ENCODE measurements around the gene HS6ST1. TPM values are rescaled to one million over a fixed set of nuclear protein-coding genes. Genes with fewer than 3 reads are reported as not detected.

HS6ST1 gene
- total and polyA plus RNA-seq, 2 donors (not counting 1 experiment from before 2014, with no cell fraction given) = 7.8 to 22.7 TPM

DNA sequence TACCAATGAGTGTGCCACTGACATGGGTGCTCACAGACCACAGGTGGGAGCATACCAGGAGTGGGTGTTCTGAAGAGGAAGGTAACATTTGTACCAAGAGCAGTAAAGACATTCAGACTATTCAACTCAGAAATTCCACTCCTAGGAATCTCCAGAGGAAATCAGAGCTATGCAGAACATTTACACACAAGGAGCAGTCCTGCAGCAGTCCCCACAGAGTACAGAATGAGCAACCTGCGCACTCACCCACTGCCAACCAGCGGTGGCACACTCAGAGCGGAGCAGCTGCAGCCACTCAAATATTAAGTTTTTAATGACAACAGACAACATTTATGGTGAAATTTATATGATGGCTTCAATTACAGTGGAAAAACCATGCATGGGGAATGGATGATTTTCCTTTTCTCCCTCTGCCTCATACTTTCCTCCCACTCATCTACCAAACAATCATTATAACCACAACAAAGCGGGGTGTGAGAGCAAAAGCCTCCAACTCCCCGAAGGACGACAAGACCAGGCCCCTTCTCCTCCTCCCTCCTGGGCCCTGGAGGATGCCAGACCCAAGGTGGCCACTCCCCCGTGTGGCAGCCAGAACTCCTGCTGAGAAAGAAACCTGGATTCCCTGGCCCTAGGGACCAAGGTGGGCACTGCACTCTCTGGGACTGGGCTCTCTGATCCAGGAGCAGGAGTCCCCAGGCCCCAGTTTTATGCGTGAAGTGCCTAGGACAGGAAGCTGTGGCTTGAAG lies 5.4 kb downstream of the HS6ST1 start:
- H4K20me1 ChIP-seq (ENCODE audit: control insufficient read depth, insufficient read depth, low read length, poor library complexity, severe bottlenecking) = peaks cover 92% of the 10 kb centered on the region
- DNase-seq = no peak
- no peaks in the 10 kb centered on the region for H3K27me3 ChIP-seq (replicated peaks in 1 of 4; ENCODE audit: control extremely low read depth in 1 of 4, control insufficient read depth in 3 of 4, insufficient read depth in 4 of 4, low read length in 3 of 4)
- ChIA-PET POLR2A (no interaction called here), CTCF (interaction anchor here (0.7 kb wide), 2 partner anchors 218 to 834 kb away, joined by 3 read pairs; no protein-coding TSS in a partner anchor)
- Mint-ChIP-seq H3K4me1 (peaks cover 46% of the 10 kb centered on the region), H3K27ac (no peak overlapping the region), H3K4me3 (no peak overlapping the region), H3K27me3 (no peaks in the 10 kb centered on the region), H3K9me3 (ENCODE audit: insufficient read depth) (no peaks in the 10 kb centered on the region)
- peaks cover 94% of the 10 kb centered on the region for H3K79me2 ChIP-seq (ENCODE audit: control insufficient read depth, insufficient read depth, low read length)
- H3K4me1 ChIP-seq (ENCODE audit: control insufficient read depth in 2 of 2, insufficient read depth in 2 of 2, low read length in 2 of 2) = peaks cover 14 to 30% of the 10 kb centered on the region in 2 donors
- H3K36me3 ChIP-seq (replicated peaks in 1 of 2; ENCODE audit: control extremely low read depth in 1 of 2, control insufficient read depth in 1 of 2, extremely low read depth in 1 of 2, insufficient read depth in 2 of 2, low read length in 1 of 2) = peaks cover 0 to 16% of the 10 kb centered on the region in 2 experiments
- no peak overlapping the region for H2AFZ ChIP-seq (ENCODE audit: insufficient read depth, low read depth, low read length, poor library complexity, severe bottlenecking)
- no peak overlapping the region for H3K27ac ChIP-seq (ENCODE audit: low read length in 2 of 2)
- TF ChIP-seq, protein P1, sequence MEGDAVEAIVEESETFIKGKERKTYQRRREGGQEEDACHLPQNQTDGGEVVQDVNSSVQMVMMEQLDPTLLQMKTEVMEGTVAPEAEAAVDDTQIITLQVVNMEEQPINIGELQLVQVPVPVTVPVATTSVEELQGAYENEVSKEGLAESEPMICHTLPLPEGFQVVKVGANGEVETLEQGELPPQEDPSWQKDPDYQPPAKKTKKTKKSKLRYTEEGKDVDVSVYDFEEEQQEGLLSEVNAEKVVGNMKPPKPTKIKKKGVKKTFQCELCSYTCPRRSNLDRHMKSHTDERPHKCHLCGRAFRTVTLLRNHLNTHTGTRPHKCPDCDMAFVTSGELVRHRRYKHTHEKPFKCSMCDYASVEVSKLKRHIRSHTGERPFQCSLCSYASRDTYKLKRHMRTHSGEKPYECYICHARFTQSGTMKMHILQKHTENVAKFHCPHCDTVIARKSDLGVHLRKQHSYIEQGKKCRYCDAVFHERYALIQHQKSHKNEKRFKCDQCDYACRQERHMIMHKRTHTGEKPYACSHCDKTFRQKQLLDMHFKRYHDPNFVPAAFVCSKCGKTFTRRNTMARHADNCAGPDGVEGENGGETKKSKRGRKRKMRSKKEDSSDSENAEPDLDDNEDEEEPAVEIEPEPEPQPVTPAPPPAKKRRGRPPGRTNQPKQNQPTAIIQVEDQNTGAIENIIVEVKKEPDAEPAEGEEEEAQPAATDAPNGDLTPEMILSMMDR (IDR thresholded peaks at IDR 0.05) = no peak
- TF ChIP-seq EZH2 (IDR thresholded peaks at IDR 0.05; ENCODE audit: borderline replicate concordance, insufficient read depth, low read depth, low read length, poor library complexity, severe bottlenecking) = no peak
- H3K9ac ChIP-seq (ENCODE audit: low read length) = no peak overlapping the region
- intact Hi-C loops (cut with micrococcal nuclease) = loop anchor here (10.0 kb wide), 1 partner anchor 1872 kb away; the partner anchor contains the start of genes MZT2B and SMPD4
- no peak overlapping the region for H3K4me3 ChIP-seq (ENCODE audit: control extremely low read depth in 1 of 5, extremely low read depth in 1 of 5, insufficient read depth in 1 of 5, low read depth in 2 of 5, low read length in 4 of 5)
- no peak overlapping the region for H3K4me2 ChIP-seq (replicated peaks; ENCODE audit: low read depth, low read length, poor library complexity, severe bottlenecking)
- 54% methylated on average over 6 of the region's 8 CpGs for WGBS (ENCODE audit: insufficient coverage)
- H3K9me3 ChIP-seq (ENCODE audit: control extremely low read depth in 1 of 3, control insufficient read depth in 2 of 3, insufficient read depth in 1 of 3, low read length in 2 of 3) = no peaks in the 10 kb centered on the region
- no peak for ATAC-seq (ENCODE audit: low read depth)

DNA sequence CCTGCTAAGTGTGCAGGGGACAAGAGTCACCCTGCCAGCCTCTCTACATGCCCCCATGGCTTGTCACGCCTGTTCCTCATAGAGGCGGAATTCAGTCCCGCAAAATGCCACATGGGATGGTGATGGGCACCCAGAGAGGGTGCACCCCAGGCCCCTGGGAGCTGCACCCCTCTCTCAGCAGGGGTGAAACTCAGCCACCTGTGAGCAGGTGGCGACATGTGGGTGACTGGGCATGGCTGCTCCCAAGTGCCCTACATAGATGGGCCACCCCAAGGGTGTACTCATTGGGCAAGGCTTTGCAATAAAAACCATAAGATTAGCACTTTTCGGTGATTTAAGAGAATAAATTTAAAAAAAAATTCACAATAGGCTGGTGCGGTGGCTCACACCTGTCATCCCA lies 6.3 kb downstream of the HS6ST1 start:
- Histone ChIP-seq H3K27me3 (replicated peaks in 1 of 4; ENCODE audit: control extremely low read depth in 1 of 4, control insufficient read depth in 3 of 4, insufficient read depth in 4 of 4, low read length in 3 of 4) (no peaks in the 10 kb centered on the region), H2AFZ (ENCODE audit: insufficient read depth, low read depth, low read length, poor library complexity, severe bottlenecking) (no peak overlapping the region), H3K4me2 (replicated peaks; ENCODE audit: low read depth, low read length, poor library complexity, severe bottlenecking) (no peak overlapping the region), H3K79me2 (ENCODE audit: control insufficient read depth, insufficient read depth, low read length) (peaks cover 99% of the 10 kb centered on the region), H3K36me3 (replicated peaks in 1 of 2; ENCODE audit: control extremely low read depth in 1 of 2, control insufficient read depth in 1 of 2, extremely low read depth in 1 of 2, insufficient read depth in 2 of 2, low read length in 1 of 2) (peaks cover 0 to 16% of the 10 kb centered on the region in 2 experiments), H3K4me3 (ENCODE audit: control extremely low read depth in 1 of 5, extremely low read depth in 1 of 5, insufficient read depth in 1 of 5, low read depth in 2 of 5, low read length in 4 of 5) (no peak overlapping the region), H4K20me1 (ENCODE audit: control insufficient read depth, insufficient read depth, low read length, poor library complexity, severe bottlenecking) (peaks cover 100% of the 10 kb centered on the region), H3K4me1 (ENCODE audit: control insufficient read depth in 2 of 2, insufficient read depth in 2 of 2, low read length in 2 of 2) (peaks cover 14 to 27% of the 10 kb centered on the region in 2 donors), H3K27ac (ENCODE audit: low read length in 2 of 2) (no peak overlapping the region), H3K9ac (ENCODE audit: low read length) (no peak overlapping the region), H3K9me3 (ENCODE audit: control extremely low read depth in 1 of 3, control insufficient read depth in 2 of 3, insufficient read depth in 1 of 3, low read length in 2 of 3) (no peaks in the 10 kb centered on the region)
- POLR2A ChIA-PET = no interaction called here
- intact Hi-C loops (cut with micrococcal nuclease) = loop anchor here (10.0 kb wide), 1 partner anchor 1872 kb away; the partner anchor contains the start of genes MZT2B and SMPD4
- ATAC-seq (ENCODE audit: low read depth) (no peak), DNase-seq (no peak)
- CTCF ChIA-PET = no interaction called here
- peaks cover 50% of the 10 kb centered on the region for H3K4me1 Mint-ChIP-seq
- no peak overlapping the region for H3K4me3 Mint-ChIP-seq
- TF ChIP-seq, protein P1 (IDR thresholded peaks at IDR 0.05) = no peak
- no peak for TF ChIP-seq EZH2 (IDR thresholded peaks at IDR 0.05; ENCODE audit: borderline replicate concordance, insufficient read depth, low read depth, low read length, poor library complexity, severe bottlenecking)
- WGBS (ENCODE audit: insufficient coverage) = 98% methylated on average over 6 of the region's 6 CpGs
- no peaks in the 10 kb centered on the region for H3K9me3 Mint-ChIP-seq (ENCODE audit: insufficient read depth)
- H3K27ac Mint-ChIP-seq = no peak overlapping the region
- H3K27me3 Mint-ChIP-seq = no peaks in the 10 kb centered on the region

All from B cell (primary cell).